Kidney tubule cell (primary cell): ENCODE results near the gene CLCN7.

Experiments
- DNase-seq: peaks from one replicate; pipeline ENCODE4 v3.0.0-alpha.2; 2018; ENCODE audit warnings: low spot score

Gene CLCN7

DNA sequence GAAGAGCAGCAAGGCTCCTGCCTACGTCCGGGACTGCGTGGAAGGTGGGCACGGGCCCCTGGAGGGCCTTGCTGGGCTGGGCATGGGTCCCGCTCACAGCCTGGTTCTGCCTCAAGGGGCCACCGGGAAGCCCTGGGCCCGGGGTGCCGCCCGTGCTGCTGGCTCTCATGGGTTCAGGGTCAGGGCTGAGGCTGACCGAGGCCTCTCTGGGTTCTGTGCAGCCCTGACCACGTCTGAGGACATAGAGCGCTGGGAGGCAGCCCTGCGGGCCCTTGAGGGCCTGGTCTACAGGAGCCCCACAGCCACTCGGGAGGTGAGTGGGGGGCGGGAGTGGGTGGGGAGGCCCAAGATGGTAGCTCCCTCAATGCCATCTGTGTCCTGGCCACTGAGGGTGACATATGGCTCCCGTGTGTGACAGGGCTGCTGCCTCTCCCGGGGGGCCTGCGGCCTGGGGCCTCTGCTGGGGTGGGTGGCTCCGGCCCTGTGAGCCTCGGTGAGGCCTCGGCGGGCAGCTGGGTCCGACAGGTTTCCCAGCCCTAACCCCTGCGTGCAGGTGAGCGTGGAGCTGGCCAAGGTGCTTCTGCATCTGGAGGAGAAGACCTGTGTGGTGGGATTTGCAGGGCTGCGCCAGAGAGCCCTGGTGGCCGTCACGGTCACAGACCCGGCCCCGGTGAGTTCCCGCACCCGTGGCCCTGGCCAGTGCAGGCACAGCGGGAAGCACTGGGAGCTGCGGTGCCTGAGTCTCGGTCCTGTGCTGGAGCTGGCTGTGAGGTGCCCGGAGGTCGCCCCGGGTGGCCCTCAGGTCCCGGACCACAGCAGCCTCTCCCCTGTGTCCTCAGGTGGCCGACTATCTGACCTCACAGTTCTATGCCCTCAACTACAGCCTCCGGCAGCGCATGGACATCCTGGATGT is 27.5 kb upstream of the CLCN7 start:
- no peak for DNase-seq

DNA sequence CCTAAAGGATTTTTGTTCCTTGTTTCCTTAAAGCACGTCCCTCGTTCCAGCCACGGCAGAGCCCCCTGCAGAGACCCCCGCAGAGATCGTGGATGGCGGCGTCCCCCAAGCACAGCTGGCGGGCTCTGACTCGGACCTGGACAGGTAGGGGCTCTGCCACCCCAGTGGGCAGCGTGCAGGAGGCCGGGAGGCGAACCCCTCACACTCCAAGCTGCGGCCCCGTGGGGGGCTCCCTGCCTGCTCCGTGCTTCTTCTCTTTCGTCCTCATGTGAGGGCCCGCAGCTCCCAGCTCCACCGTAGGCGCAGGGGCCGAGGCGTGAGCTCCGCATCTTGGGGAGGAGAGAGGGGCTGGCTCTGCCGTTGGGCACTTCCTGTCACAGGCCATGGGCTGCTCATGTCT is 26.8 kb upstream of the CLCN7 start:
- no peak for DNase-seq

GRCh38 chr16:1500465-1501150 is 25.8 kb upstream of the CLCN7 start:
- no peak for DNase-seq

DNA sequence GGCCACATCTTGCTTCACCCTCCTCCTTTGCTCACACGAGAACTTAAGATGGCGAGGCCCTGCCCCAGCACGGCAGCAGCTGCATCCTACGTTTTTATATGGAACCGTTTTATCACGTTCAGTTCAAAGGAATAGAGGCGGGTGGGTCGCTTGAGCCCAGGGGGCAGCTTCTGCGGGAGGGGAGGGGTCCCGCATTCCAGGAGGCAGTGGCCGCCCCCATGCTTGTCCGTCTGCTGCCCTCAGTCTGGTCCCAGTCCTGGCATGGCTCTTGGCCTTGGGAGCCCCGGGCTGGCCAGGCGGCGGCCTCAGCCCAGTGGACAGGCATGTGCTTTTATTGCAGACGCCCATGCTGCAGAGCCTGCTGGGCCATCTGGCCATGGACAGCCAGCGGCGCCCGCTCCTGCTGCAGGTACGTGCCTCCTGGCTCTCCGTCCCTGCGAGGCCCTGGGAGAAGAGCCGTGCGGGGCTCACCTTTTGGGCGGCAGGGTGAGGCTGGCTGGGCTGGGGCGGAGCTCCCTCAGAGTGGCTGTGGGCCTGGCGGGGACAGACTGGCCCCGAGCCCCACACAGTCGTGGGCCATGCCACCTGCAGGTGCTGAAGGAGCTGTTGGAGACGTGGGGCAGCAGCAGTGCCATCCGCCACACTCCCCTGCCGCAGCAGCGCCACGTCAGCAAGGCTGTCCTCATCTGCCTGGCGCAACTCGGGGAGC is 25.1 kb upstream of the CLCN7 start:
- no peak for DNase-seq

- no peak for DNase-seq
Observed at GRCh38 chr16:1498899-1499676, 24.3 kb upstream of the CLCN7 start.

DNA sequence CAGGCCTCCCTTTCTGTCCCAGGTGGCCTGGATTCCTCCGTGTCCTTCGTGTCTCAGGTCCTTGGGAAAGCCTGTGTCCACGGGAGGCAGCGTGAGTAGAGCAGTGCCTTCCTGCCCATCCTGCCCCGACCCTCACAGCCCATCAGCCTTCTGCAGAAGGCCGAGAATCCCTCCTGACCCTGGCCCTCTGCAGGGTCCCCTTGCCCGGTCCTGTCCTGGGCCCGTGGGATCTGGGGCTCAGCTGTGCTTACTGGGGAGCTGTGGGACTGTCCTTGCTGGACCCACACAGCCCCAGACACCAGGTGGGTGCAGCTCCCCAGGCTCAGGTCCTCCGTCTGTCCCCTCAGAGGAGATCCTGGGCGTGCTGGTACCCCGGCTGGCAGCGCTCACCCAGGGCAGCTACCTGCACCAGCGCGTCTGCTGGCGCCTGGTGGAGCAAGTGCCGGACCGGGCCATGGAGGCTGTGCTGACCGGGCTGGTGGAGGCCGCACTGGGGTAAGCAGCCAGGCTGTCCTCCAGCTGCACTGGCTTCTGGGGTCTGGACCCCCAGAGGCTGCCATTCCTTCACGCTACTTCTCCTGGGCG is 22.3 kb upstream of the CLCN7 start:
- no peak for DNase-seq

- DNase-seq = no peak
Observed at GRCh38 chr16:1496464-1496863, 21.6 kb upstream of the CLCN7 start.

GRCh38 chr16:1495889-1496262 is 21.0 kb upstream of the CLCN7 start:
- DNase-seq = no peak

DNA sequence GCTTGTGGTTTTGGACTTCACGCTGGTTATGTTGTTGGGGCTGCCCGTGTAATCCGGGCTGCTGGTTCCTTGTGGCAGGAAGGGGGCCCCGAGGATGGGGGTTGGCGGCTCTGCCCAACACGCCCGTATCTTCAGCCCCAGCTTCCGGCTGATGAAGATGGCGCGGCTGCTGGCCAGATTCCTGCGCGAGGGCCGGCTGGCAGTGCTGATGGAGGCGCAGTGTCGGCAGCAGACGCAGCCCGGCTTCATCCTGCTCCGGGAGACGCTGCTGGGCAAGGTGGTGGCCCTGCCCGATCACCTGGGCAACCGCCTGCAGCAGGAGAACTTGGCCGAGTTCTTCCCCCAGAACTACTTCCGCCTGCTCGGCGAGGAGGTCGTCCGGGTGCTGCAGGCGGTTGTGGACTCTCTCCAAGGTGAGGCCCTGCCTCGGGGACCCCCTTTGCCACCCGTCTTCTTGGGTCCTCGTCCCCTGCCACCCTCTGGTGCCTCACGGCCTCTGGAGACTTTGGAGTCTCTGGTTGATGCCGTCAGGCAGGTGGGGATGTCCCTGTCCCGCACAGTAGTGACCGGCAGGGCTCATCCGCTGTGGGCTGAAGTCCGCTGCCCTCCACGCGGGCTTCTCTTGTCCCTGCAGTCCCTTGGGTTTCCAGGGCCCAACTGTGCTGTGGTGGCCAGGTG is 20.5 kb upstream of the CLCN7 start:
- DNase-seq = no peak

DNA sequence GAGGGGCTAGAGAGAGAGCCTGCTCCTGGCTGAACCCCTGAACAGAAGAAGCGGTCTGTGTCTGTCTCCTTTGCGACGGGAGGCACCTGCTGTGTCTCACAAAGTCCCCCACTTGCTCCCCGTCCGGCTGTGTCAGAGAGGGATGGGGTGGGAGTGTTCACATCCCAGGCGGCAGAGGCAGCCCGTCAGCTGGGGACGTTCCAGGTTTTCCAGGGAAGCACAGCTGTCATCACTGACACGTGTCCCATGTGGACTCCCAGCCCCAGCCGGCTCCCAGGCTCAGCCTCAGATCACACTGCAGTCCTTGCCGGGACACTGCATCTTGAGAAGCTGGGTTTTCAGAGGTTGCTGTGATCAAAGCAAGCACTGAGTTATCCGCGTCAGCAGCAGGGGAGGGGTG is 19.9 kb upstream of the CLCN7 start:
- no peak for DNase-seq

DNA sequence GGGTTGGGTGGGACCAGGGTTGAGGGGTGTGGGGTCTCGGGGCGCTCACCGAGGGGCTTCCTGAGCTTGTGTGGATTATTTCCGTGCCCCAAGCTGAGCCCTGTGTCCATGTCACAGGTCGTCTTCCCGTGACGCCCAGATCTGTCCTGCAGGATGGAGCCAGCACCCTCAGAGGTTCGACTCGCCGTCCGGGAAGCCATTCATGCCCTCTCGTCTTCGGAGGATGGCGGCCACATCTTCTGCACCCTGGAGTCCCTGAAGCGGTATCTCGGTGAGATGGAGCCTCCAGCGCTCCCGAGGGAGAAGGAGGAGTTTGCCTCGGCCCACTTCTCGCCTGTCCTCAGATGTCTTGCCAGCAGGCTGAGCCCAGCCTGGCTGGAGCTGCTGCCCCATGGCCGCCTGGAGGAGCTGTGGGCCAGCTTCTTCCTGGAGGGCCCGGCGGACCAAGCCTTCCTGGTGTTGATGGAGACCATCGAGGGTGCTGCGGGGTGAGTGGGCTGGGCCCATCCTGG is 19.4 kb upstream of the CLCN7 start:
- DNase-seq = peak; percentile 42

DNA sequence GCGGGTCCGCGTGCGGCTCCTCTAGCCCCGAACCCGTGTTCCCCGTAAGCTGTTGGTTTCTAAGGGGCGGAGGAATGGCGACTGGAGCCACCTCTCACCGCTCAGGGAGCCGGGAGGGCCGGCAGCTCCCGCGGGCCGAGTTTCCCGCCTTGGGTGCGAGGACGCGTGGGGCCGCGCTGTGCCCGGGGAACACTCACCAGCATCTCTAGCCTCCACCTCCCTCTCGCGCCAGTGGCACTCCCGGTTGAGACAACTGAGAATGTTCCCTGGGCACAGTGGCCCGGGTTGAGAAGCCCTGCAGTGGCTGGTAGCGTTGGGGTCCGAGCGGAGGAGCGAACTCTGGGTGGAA is 18.9 kb upstream of the CLCN7 start:
- DNase-seq = peak; percentile 32

DNA sequence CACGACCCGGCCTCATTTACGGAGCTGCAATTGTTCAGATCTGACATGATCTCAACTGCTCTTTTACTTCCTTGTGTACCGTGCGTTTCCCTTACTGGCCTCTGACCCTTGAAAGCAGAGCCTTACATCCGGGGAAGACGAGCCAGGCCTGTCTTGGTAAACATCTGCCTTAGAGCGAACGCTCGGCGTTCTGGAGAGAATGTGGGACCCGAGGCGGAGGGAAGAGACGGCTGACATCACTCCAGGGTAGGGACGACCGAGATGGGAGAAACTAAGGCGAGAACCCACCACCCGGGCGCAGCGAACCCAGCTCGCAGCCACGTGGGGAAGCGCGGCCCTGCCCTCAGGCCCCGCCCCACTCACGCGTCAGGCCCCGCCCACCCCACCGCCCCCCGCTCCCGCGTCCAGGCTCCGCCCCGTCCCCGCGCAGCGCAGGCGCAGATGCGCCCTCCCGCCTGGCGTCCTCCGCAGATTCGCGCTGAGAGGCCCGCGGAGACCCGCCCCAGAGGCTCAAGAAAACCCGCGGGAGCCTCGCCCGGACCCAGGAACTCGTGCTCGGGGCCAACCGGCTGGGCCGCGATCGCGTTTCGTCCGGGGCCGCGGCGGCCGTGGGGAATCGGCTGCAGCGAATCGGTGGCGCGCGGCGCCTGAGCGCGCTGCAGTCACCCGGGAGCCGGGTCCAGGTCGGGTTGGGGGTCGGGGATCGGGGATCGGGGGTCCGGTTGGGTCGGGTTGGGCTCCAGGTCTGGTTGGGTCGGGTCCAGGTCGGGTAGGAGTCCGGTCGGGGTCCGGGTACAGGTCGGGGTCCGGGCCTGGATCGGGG is 18.3 kb upstream of the CLCN7 start, which contains the start of gene TELO2:
Gene TELO2, plus strand, starts transcription at position 438 of the 823 bp plus-strand sequence. CDS start 922 bp downstream, outside the sequence.
- peak; percentile 78 for DNase-seq

GRCh38 chr16:1492082-1492922 is 17.5 kb upstream of the CLCN7 start:
- no peak for DNase-seq

- no peak for DNase-seq
Observed at GRCh38 chr16:1491327-1491726, 16.5 kb upstream of the CLCN7 start.

GRCh38 chr16:1489077-1489476 is 14.2 kb upstream of the CLCN7 start:
- DNase-seq = no peak

- DNase-seq = no peak
Observed at GRCh38 chr16:1488619-1489018, 13.8 kb upstream of the CLCN7 start, which contains the start of gene PTX4. PTX4 (minus strand) TSS chr16:1488944; CDS start chr16:1488909, 35 bp downstream.

DNA sequence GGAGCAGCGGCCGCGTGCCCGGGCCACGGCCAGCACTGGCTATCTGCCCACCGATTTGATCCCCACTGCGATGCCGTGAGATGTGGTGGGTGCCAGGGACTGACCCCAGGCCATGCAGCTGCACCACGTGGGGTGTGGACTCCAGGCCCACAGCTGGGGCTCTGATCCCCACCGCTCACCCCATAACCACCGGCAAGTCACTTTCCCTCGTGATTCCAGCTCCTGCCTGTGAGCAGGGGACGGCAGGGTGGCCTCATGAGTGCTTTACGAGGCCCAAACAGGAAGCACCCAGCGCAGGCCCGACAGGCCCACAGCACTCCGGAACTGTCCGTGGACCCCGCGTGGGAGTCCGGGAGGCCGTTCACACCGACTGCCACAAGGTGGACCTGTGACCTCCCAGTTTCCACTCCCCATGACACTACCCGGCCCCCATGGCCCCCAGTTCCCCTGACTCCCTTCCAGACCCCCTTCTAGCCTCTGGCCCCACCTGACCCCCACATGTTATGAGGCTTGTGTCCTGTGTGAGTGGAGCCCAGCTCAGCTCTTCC is 13.3 kb upstream of the CLCN7 start:
- no peak for DNase-seq
